SU-DHL-6 (cell line): ENCODE data around the gene IFT122.
"Not testable (repeated sequence)": the region's sequence is repeated elsewhere in the genome, so short reads cannot be mapped to it uniquely, and the experiment has no call there.

Experiments
- H2AFZ ChIP-seq: fragments of 200-600 bp; sonication (generic); 2 replicates; pipeline ENCODE4 v1.6.1; 2014; ENCODE audit warnings: low read depth, mild to moderate bottlenecking, moderate library complexity, mixed read lengths, antibody characterized with exemption, low read length; ENCODE audit not compliant: severe bottlenecking
- H3F3A ChIP-seq: fragments of 200-600 bp; shearing (Covaris generic); 2 replicates; pipeline ENCODE4 v1.6.0; 2016; ENCODE audit warnings: antibody characterized with exemption, mild to moderate bottlenecking; ENCODE audit not compliant: insufficient read depth
- H3K27ac ChIP-seq: fragments of 200-600 bp; sonication (generic); 2 replicates; pipeline ENCODE4 v1.5.1; 2016; ENCODE audit warnings: low read depth, mild to moderate bottlenecking, low read length, moderate library complexity, mixed read lengths
- H3K27me3 ChIP-seq: fragments of 200-600 bp; sonication (generic), shearing (Covaris generic); 2 replicates; pipeline ENCODE4 v1.6.0; 2014; ENCODE audit warnings: mild to moderate bottlenecking, low read length
- H3K36me3 ChIP-seq: fragments of 200-600 bp; sonication (generic); 2 replicates; pipeline ENCODE4 v1.6.1; 2014; ENCODE audit warnings: mild to moderate bottlenecking, low read length, mixed read lengths
- H3K4me2 ChIP-seq: fragments of 300-600, 200-600 bp; shearing (Covaris generic), sonication (generic); 2 replicates; pipeline ENCODE4 v1.6.0; 2014; ENCODE audit warnings: low read length, low read depth, mild to moderate bottlenecking; ENCODE audit not compliant: poor library complexity, severe bottlenecking
- H3K4me3 ChIP-seq: fragments of 200-600 bp; sonication (generic); 2 replicates; pipeline ENCODE4 v1.5.1; 2014; ENCODE audit warnings: antibody characterized with exemption, low read length, mild to moderate bottlenecking, mixed read lengths; ENCODE audit not compliant: insufficient read depth, poor library complexity, severe bottlenecking
- H3K79me2 ChIP-seq: fragments of 200-600 bp; sonication (generic); 2 replicates; pipeline ENCODE4 v1.6.1; 2014; ENCODE audit warnings: mild to moderate bottlenecking, low read length, moderate library complexity; ENCODE audit not compliant: insufficient read depth
- H3K9ac ChIP-seq: fragments of 200-600 bp; sonication (generic); 2 replicates; pipeline ENCODE4 v1.7.0; 2014; ENCODE audit warnings: mild to moderate bottlenecking, low read length
- H3K9me2 ChIP-seq: fragments of 200-600 bp; sonication (generic); replicated peaks from 2 replicates; pipeline ENCODE4 v1.6.1; 2014; ENCODE audit warnings: low read length; ENCODE audit not compliant: insufficient read depth
- H3K9me3 ChIP-seq: fragments of 200-600 bp; sonication (generic); 2 replicates; pipeline ENCODE4 v1.6.1; 2014; ENCODE audit warnings: low read length, mixed read lengths; ENCODE audit not compliant: insufficient read depth
- H4K20me1 ChIP-seq: fragments of 200-600 bp; sonication (generic); 2 replicates; pipeline ENCODE4 v1.6.1; 2014; ENCODE audit warnings: low read depth, mild to moderate bottlenecking, antibody characterized with exemption, low read length, moderate library complexity, mixed read lengths
- EZH2phosphoT487 ChIP-seq: fragments of 200-600 bp; sonication (generic), shearing (Covaris generic); conservative IDR thresholded peaks from 2 replicates; pipeline ENCODE4 v1.6.1; 2018; ENCODE audit warnings: mild to moderate bottlenecking, antibody characterized with exemption, low read length, moderate library complexity, mixed read lengths
- TF ChIP-seq, protein P1 (sequence below): fragments of 200-600 bp; sonication (generic); IDR thresholded peaks from one replicate; pipeline ENCODE4 v1.5.1; 2017; ENCODE audit warnings: antibody characterized with exemption, mild to moderate bottlenecking, low read length, moderate library complexity; ENCODE audit not compliant: insufficient read depth, poor library complexity, severe bottlenecking

The IFT122 gene

DNA sequence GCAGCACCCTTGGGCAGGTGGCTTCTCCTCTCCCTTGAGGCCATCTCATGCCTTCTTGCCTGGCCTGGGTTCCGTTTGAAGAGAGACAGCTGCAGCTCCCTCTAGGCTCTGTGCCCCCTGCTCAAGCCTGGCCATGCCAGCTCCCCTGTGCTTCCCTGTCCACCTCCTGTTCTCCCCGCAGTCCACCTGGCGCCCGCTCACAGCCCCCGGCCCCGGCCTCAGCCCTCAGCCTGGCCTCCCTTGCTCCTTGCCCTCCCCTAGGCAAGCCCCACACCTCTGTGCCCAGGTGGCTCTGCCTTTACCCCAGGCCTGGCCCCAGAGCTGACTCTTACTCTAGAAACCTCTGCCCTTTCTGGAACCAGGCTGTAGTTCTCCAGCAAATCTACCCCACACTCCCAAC lies 74.5 kb downstream of the IFT122 start:
- Histone ChIP-seq H3K4me3 (no peak overlapping the region), H3K79me2 (no peaks in the 10 kb centered on the region), H3K9me2 (no peaks in the 10 kb centered on the region), H3K9ac (no peak overlapping the region), H3K27me3 (no peaks in the 10 kb centered on the region), H3K9me3 (no peaks in the 10 kb centered on the region), H2AFZ (no peak overlapping the region), H3K36me3 (no peaks in the 10 kb centered on the region), H3F3A (no peaks in the 10 kb centered on the region), H3K27ac (no peak overlapping the region), H3K4me2 (no peak overlapping the region), H4K20me1 (no peaks in the 10 kb centered on the region)
- TF ChIP-seq, protein P1, sequence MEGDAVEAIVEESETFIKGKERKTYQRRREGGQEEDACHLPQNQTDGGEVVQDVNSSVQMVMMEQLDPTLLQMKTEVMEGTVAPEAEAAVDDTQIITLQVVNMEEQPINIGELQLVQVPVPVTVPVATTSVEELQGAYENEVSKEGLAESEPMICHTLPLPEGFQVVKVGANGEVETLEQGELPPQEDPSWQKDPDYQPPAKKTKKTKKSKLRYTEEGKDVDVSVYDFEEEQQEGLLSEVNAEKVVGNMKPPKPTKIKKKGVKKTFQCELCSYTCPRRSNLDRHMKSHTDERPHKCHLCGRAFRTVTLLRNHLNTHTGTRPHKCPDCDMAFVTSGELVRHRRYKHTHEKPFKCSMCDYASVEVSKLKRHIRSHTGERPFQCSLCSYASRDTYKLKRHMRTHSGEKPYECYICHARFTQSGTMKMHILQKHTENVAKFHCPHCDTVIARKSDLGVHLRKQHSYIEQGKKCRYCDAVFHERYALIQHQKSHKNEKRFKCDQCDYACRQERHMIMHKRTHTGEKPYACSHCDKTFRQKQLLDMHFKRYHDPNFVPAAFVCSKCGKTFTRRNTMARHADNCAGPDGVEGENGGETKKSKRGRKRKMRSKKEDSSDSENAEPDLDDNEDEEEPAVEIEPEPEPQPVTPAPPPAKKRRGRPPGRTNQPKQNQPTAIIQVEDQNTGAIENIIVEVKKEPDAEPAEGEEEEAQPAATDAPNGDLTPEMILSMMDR, result no peak
- no peak for TF ChIP-seq EZH2phosphoT487

GRCh38 chr3:129515108-129515820 lies 75.2 kb downstream of the IFT122 start:
- not testable (repeated sequence) for H3K36me3 ChIP-seq, H3K9me3 ChIP-seq, H3K27ac ChIP-seq, H4K20me1 ChIP-seq, H3K9me2 ChIP-seq, H3K4me2 ChIP-seq, H3F3A ChIP-seq, H3K27me3 ChIP-seq, H3K4me3 ChIP-seq, H3K79me2 ChIP-seq, H2AFZ ChIP-seq, H3K9ac ChIP-seq

- H3K9ac ChIP-seq, H3K9me2 ChIP-seq, H4K20me1 ChIP-seq, H3K79me2 ChIP-seq, H3K27ac ChIP-seq, H3K4me3 ChIP-seq, H3K4me2 ChIP-seq, H2AFZ ChIP-seq, H3K27me3 ChIP-seq, H3K9me3 ChIP-seq, H3F3A ChIP-seq, H3K36me3 ChIP-seq: not testable (repeated sequence)
Observed at GRCh38 chr3:129515821-129516432, 75.9 kb downstream of the IFT122 start.

DNA sequence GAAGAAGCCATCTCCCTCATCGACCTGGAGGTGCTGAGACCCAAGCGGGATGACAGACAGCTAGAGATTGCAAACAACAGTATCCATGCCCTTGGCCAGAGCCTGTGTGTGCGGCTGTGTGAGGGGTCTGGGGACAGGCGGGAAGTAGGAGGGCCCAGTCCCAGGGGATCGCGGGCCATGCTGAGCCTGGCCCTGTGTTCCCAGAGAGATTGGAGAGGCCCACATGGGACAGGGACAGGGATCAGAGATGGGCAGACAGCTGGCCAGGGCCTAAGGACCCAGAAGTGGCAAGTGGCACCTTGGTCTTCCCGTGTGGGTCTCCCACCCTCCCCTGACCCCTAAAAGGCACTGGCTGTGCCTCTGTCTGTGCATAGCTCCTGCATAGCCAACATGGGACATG lies 77.5 kb downstream of the IFT122 start:
- Histone ChIP-seq H3K27ac (no peak overlapping the region), H3K9me2 (no peaks in the 10 kb centered on the region), H4K20me1 (no peaks in the 10 kb centered on the region), H3K36me3 (no peaks in the 10 kb centered on the region), H3K9ac (no peak overlapping the region), H3K4me3 (no peak overlapping the region), H3K79me2 (no peaks in the 10 kb centered on the region), H3K9me3 (no peaks in the 10 kb centered on the region), H2AFZ (no peak overlapping the region), H3K27me3 (no peaks in the 10 kb centered on the region), H3K4me2 (no peak overlapping the region), H3F3A (no peaks in the 10 kb centered on the region)
- no peak for TF ChIP-seq EZH2phosphoT487
- TF ChIP-seq, protein P1, result no peak
